ENCODE measurements around the gene SBK1.

Gene SBK1

DNA sequence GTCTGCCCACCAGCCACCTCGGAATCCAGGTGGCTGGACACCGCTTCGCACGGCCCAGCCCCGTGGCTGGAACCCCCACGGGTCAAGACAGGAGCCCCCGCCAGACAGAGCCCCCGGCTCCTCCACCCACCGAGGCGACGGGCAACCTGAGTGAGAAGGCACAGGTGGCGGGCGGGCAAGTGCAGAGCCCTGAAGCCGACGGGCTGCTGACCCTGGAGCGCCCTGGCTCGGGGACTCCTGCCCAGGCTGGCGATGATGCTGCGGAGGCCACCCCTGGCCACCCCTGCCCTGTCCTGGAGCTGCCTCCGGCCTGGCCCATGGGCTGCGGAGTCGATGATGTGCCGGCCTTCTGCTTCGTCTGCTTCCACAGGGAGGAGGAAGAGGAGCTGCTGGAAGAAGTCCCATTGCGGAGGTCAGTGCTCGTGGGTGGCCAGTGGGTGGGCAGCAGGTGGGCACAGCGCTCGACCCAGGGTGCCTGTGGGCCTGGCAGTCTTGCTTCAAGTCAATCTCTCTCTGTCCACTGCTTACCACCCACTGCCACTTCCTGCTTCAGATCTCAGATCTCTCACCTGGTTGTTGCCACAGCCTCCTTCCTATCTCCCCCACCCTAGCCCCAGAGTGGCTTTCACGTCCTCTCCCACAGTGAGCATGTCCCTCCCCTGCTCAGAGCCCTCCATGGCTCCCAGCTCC is 33.1 kb upstream of the SBK1 start:
- Histone ChIP-seq H3K27ac (ENCODE audit: insufficient read depth in 1 of 2, low read depth in 1 of 2, low read length in 2 of 2, poor library complexity in 1 of 2, severe bottlenecking in 2 of 2) (no peak overlapping the region), H3K4me1 (ENCODE audit: control extremely low read depth in 1 of 4, control insufficient read depth in 4 of 4, insufficient read depth in 4 of 4, low read length in 3 of 4) (no peaks in the 10 kb centered on the region), H3K36me3 (ENCODE audit: control insufficient read depth in 4 of 4, insufficient read depth in 4 of 4, low read length in 3 of 4) (no peaks in the 10 kb centered on the region), H3K27me3 (replicated peaks in 2 of 5; ENCODE audit: control insufficient read depth in 4 of 5, insufficient read depth in 5 of 5, low read length in 4 of 5) (peaks cover 0 to 25% (median 8%) of the 10 kb centered on the region in 5 experiments), H3K4me3 (ENCODE audit: control insufficient read depth in 1 of 7, extremely low read depth in 1 of 7, insufficient read depth in 4 of 7, low read depth in 2 of 7, low read length in 6 of 7) (no peak overlapping the region), H3K9me3 (ENCODE audit: control extremely low read depth in 1 of 5, control insufficient read depth in 4 of 5, insufficient read depth in 2 of 5, low read depth in 1 of 5, low read length in 4 of 5) (no peaks in the 10 kb centered on the region)
- DNase-seq = no peak
- 81% methylated on average over 25 of the region's 29 CpGs for WGBS (ENCODE audit: insufficient coverage)
- POLR2A ChIA-PET = no interaction called here
- CTCF ChIA-PET = interaction anchor here (1.1 kb wide), 2 partner anchors 18 to 59 kb away, joined by 3 read pairs; no protein-coding TSS in a partner anchor

DNA sequence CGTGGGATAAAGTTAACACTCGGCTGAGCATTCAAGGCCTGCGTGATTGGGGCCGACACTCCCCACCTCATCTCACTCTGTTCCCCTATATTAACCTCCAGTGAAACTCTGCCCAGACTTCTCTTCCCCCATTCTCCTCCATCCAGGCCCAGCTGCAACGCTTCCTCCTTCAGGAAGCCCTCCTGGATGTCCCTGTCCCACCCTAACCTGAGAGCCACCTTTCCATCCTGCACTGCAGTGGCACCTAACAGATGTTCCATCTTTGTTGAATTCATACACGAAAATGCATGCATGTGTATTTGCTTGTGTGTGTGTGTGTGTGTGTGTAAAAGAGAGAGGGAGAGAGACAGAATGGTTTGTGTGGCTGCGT is 32.6 kb upstream of the SBK1 start:
- 93% methylated on average over 5 of the region's 7 CpGs for WGBS (ENCODE audit: insufficient coverage)
- POLR2A ChIA-PET = no interaction called here
- no peaks in the 10 kb centered on the region for H3K9me3 ChIP-seq (ENCODE audit: control extremely low read depth in 1 of 5, control insufficient read depth in 4 of 5, insufficient read depth in 2 of 5, low read depth in 1 of 5, low read length in 4 of 5)
- peaks cover 0 to 27% (median 8%) of the 10 kb centered on the region in 5 experiments for H3K27me3 ChIP-seq (replicated peaks in 2 of 5; ENCODE audit: control insufficient read depth in 4 of 5, insufficient read depth in 5 of 5, low read length in 4 of 5)
- H3K4me1 ChIP-seq (ENCODE audit: control extremely low read depth in 1 of 4, control insufficient read depth in 4 of 4, insufficient read depth in 4 of 4, low read length in 3 of 4) = peaks cover 0 to 2% (median 0%) of the 10 kb centered on the region in 4 experiments
- no peaks in the 10 kb centered on the region for H3K36me3 ChIP-seq (ENCODE audit: control insufficient read depth in 4 of 4, insufficient read depth in 4 of 4, low read length in 3 of 4)
- no peak overlapping the region for H3K27ac ChIP-seq (ENCODE audit: insufficient read depth in 1 of 2, low read depth in 1 of 2, low read length in 2 of 2, poor library complexity in 1 of 2, severe bottlenecking in 2 of 2)
- no peak for DNase-seq
- no peak overlapping the region for H3K4me3 ChIP-seq (ENCODE audit: control insufficient read depth in 1 of 7, extremely low read depth in 1 of 7, insufficient read depth in 4 of 7, low read depth in 2 of 7, low read length in 6 of 7)
- CTCF ChIA-PET = interaction anchor here (1.1 kb wide), 1 partner anchor 58 kb away, joined by 3 read pairs; no protein-coding TSS in a partner anchor

DNA sequence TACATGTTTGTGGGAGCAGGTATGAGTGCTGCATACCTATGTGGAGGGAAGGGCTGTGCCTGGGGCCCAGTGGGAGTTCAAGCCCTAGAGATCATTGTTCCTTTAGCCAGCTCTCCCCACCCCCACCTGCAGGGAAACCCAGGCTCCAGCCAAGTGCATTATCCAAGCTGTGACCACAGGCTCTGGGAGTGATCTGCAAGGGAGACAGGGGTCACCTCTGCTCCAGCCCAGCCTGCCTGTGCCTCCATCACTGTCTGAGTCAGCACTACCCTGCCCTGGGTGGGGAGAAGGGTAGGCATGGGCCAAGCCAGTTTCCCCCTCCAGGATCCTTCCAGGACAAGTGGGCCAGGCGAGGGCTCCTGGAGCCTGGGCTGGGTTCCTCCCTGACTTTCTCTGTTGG is 32.1 kb upstream of the SBK1 start:
- peaks cover 0 to 30% (median 8%) of the 10 kb centered on the region in 5 experiments for H3K27me3 ChIP-seq (replicated peaks in 2 of 5; ENCODE audit: control insufficient read depth in 4 of 5, insufficient read depth in 5 of 5, low read length in 4 of 5)
- 100% methylated on average over 1 of the region's 1 CpG for WGBS (ENCODE audit: insufficient coverage)

DNA sequence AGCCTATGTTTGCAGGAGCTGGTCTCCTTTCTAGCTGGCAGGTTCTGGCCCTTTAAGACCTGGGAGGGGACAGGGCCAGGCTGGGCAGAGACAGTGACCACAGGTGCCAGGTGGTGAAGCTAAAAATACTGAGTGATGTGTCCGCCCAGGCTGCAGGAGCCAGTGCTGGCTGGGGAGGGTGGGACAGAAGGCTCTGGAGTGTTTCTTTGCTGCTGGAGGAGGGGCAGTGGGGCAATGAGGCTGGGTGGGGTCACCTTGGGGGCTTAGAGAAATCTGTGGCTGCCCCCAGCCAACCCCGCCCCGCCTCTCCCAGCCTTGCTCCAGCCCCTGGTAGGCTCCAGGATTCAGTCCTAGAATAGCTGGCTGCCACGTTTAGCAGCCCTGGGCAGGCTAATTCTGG is 30.4 kb upstream of the SBK1 start:
- no peaks in the 10 kb centered on the region for H3K9me3 ChIP-seq (ENCODE audit: control extremely low read depth in 1 of 5, control insufficient read depth in 4 of 5, insufficient read depth in 2 of 5, low read depth in 1 of 5, low read length in 4 of 5)
- POLR2A ChIA-PET = no interaction called here
- CTCF ChIA-PET = interaction anchor here (0.6 to 1.5 kb wide), 3 partner anchors 16 to 932 kb away, joined by 3 to 7 read pairs (median 3); no protein-coding TSS in a partner anchor
- no peak overlapping the region for H3K27ac ChIP-seq (ENCODE audit: insufficient read depth in 1 of 2, low read depth in 1 of 2, low read length in 2 of 2, poor library complexity in 1 of 2, severe bottlenecking in 2 of 2)
- peaks cover 0 to 30% (median 8%) of the 10 kb centered on the region in 5 experiments for H3K27me3 ChIP-seq (replicated peaks in 2 of 5; ENCODE audit: control insufficient read depth in 4 of 5, insufficient read depth in 5 of 5, low read length in 4 of 5)
- WGBS (ENCODE audit: insufficient coverage) = 83% methylated on average over 4 of the region's 4 CpGs
- no peaks in the 10 kb centered on the region for H3K36me3 ChIP-seq (ENCODE audit: control insufficient read depth in 4 of 4, insufficient read depth in 4 of 4, low read length in 3 of 4)
- no peak for DNase-seq
- H3K4me3 ChIP-seq (ENCODE audit: control insufficient read depth in 1 of 7, extremely low read depth in 1 of 7, insufficient read depth in 4 of 7, low read depth in 2 of 7, low read length in 6 of 7) = no peak overlapping the region
- peaks cover 0 to 5% (median 0%) of the 10 kb centered on the region in 4 experiments for H3K4me1 ChIP-seq (ENCODE audit: control extremely low read depth in 1 of 4, control insufficient read depth in 4 of 4, insufficient read depth in 4 of 4, low read length in 3 of 4)

More for the DNA sequence above, 32.1 kb upstream of the SBK1 start:
- no peak overlapping the region for H3K4me3 ChIP-seq (ENCODE audit: control insufficient read depth in 1 of 7, extremely low read depth in 1 of 7, insufficient read depth in 4 of 7, low read depth in 2 of 7, low read length in 6 of 7)
- peaks cover 0 to 5% (median 0%) of the 10 kb centered on the region in 4 experiments for H3K4me1 ChIP-seq (ENCODE audit: control extremely low read depth in 1 of 4, control insufficient read depth in 4 of 4, insufficient read depth in 4 of 4, low read length in 3 of 4)
- H3K27ac ChIP-seq (ENCODE audit: insufficient read depth in 1 of 2, low read depth in 1 of 2, low read length in 2 of 2, poor library complexity in 1 of 2, severe bottlenecking in 2 of 2) = no peak overlapping the region
- DNase-seq = no peak
- H3K9me3 ChIP-seq (ENCODE audit: control extremely low read depth in 1 of 5, control insufficient read depth in 4 of 5, insufficient read depth in 2 of 5, low read depth in 1 of 5, low read length in 4 of 5) = no peaks in the 10 kb centered on the region
- H3K36me3 ChIP-seq (ENCODE audit: control insufficient read depth in 4 of 4, insufficient read depth in 4 of 4, low read length in 3 of 4) = no peaks in the 10 kb centered on the region
- CTCF ChIA-PET = interaction anchor here (1.1 kb wide), 1 partner anchor 58 kb away, joined by 3 read pairs; no protein-coding TSS in a partner anchor
- POLR2A ChIA-PET = no interaction called here

DNA sequence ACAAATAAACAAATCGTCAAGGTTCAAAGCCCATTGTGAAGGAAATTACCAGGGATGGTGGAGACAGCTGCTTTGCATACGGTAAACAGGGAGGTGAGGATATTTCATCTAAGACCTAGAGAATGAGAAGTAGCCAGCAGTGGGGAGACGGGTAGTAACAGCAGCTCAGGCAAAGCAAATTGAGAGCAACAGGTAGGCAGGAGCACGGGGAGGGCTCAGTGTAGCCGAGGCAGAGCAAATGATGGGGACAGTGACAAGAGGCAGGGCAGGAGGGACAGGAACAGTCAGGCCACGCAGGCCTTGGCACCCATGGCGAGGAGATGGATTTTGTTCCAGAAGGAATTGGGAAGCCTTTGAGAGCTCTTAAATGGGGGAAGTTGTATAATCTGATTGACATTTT is 29.0 kb upstream of the SBK1 start:
- Histone ChIP-seq H3K36me3 (ENCODE audit: control insufficient read depth in 4 of 4, insufficient read depth in 4 of 4, low read length in 3 of 4) (no peaks in the 10 kb centered on the region), H3K27me3 (replicated peaks in 2 of 5; ENCODE audit: control insufficient read depth in 4 of 5, insufficient read depth in 5 of 5, low read length in 4 of 5) (peaks cover 0 to 25% (median 8%) of the 10 kb centered on the region in 5 experiments), H3K4me3 (ENCODE audit: control insufficient read depth in 1 of 7, extremely low read depth in 1 of 7, insufficient read depth in 4 of 7, low read depth in 2 of 7, low read length in 6 of 7) (no peak overlapping the region), H3K9me3 (ENCODE audit: control extremely low read depth in 1 of 5, control insufficient read depth in 4 of 5, insufficient read depth in 2 of 5, low read depth in 1 of 5, low read length in 4 of 5) (no peaks in the 10 kb centered on the region), H3K27ac (ENCODE audit: insufficient read depth in 1 of 2, low read depth in 1 of 2, low read length in 2 of 2, poor library complexity in 1 of 2, severe bottlenecking in 2 of 2) (no peak overlapping the region), H3K4me1 (ENCODE audit: control extremely low read depth in 1 of 4, control insufficient read depth in 4 of 4, insufficient read depth in 4 of 4, low read length in 3 of 4) (peaks cover 0 to 5% (median 0%) of the 10 kb centered on the region in 4 experiments)
- DNase-seq = no peak
- POLR2A ChIA-PET = no interaction called here
- WGBS (ENCODE audit: insufficient coverage) = 70% methylated on average over 7 of the region's 7 CpGs
- CTCF ChIA-PET = interaction anchor here (1.5 to 1.6 kb wide), 2 partner anchors 12 to 14 kb away, joined by 4 to 7 read pairs; no protein-coding TSS in a partner anchor

DNA sequence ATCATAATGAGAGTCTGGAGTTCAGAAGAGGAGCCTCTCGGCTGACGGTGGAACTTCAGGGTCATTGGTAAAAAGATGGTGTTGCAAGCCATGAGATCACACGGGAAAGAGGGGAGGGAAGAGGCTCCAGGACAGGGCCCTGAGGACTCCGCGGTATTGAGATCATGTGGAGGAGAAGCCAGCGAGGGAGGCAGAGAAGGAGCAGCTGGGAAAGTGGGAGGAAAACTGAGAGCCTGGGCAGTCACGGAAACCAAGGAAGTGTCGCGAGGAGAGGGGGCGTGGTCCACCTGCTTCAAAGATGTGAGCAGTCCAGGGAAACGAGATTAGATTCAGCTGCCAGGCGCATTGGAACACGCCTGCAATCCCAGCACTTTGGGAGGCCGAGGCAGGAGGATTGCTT is 27.7 kb upstream of the SBK1 start:
- no peak overlapping the region for H3K27ac ChIP-seq (ENCODE audit: insufficient read depth in 1 of 2, low read depth in 1 of 2, low read length in 2 of 2, poor library complexity in 1 of 2, severe bottlenecking in 2 of 2)
- 62% methylated on average over 14 of the region's 14 CpGs for WGBS (ENCODE audit: insufficient coverage)
- H3K27me3 ChIP-seq (replicated peaks in 2 of 5; ENCODE audit: control insufficient read depth in 4 of 5, insufficient read depth in 5 of 5, low read length in 4 of 5) = peaks cover 0 to 14% (median 5%) of the 10 kb centered on the region in 5 experiments
- H3K9me3 ChIP-seq (ENCODE audit: control extremely low read depth in 1 of 5, control insufficient read depth in 4 of 5, insufficient read depth in 2 of 5, low read depth in 1 of 5, low read length in 4 of 5) = no peaks in the 10 kb centered on the region
- H3K36me3 ChIP-seq (ENCODE audit: control insufficient read depth in 4 of 4, insufficient read depth in 4 of 4, low read length in 3 of 4) = no peaks in the 10 kb centered on the region
- CTCF ChIA-PET = no interaction called here
- POLR2A ChIA-PET = no interaction called here
- no peak for DNase-seq
- peaks cover 0 to 5% (median 0%) of the 10 kb centered on the region in 4 experiments for H3K4me1 ChIP-seq (ENCODE audit: control extremely low read depth in 1 of 4, control insufficient read depth in 4 of 4, insufficient read depth in 4 of 4, low read length in 3 of 4)
- H3K4me3 ChIP-seq (ENCODE audit: control insufficient read depth in 1 of 7, extremely low read depth in 1 of 7, insufficient read depth in 4 of 7, low read depth in 2 of 7, low read length in 6 of 7) = no peak overlapping the region

DNA sequence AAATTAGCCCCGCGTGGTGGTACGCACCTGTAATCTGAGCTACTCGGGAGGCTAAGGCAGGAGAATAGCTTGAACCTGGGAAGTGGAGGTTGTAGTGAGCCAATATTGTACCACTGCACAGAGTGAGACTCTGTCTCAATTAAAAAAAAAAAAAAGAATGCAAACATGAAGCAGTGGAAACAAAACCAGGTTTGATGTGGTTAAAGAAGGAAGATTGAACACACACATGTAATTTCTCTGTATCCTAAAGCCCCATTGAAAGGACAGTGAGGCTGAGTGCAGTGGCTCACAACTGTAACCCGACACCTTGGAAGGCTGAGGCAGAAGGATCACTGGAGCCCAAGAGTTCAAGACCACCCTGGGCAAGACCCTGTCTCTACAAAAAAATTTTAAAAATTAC is 26.5 kb upstream of the SBK1 start:
- ChIA-PET POLR2A (no interaction called here), CTCF (no interaction called here)
- Histone ChIP-seq H3K27me3 (replicated peaks in 2 of 5; ENCODE audit: control insufficient read depth in 4 of 5, insufficient read depth in 5 of 5, low read length in 4 of 5) (peaks cover 0 to 14% (median 5%) of the 10 kb centered on the region in 5 experiments), H3K4me3 (ENCODE audit: control insufficient read depth in 1 of 7, extremely low read depth in 1 of 7, insufficient read depth in 4 of 7, low read depth in 2 of 7, low read length in 6 of 7) (no peak overlapping the region), H3K27ac (ENCODE audit: insufficient read depth in 1 of 2, low read depth in 1 of 2, low read length in 2 of 2, poor library complexity in 1 of 2, severe bottlenecking in 2 of 2) (no peak overlapping the region), H3K36me3 (ENCODE audit: control insufficient read depth in 4 of 4, insufficient read depth in 4 of 4, low read length in 3 of 4) (no peaks in the 10 kb centered on the region), H3K4me1 (ENCODE audit: control extremely low read depth in 1 of 4, control insufficient read depth in 4 of 4, insufficient read depth in 4 of 4, low read length in 3 of 4) (peaks cover 0 to 5% (median 0%) of the 10 kb centered on the region in 4 experiments), H3K9me3 (ENCODE audit: control extremely low read depth in 1 of 5, control insufficient read depth in 4 of 5, insufficient read depth in 2 of 5, low read depth in 1 of 5, low read length in 4 of 5) (no peaks in the 10 kb centered on the region)
- DNase-seq = no peak
- 93% methylated on average over 4 of the region's 5 CpGs for WGBS (ENCODE audit: insufficient coverage)
